Epithelial cell of esophagus (primary cell): ENCODE data around the gene F10.

Experiments
- DNase-seq: peaks from one replicate; pipeline ENCODE4 v3.0.0; 2010; ENCODE audit warnings: low read depth
- H3K4me3 ChIP-seq: 2 replicates; pipeline ENCODE4 v1.5.1; 2011; ENCODE audit warnings: mild to moderate bottlenecking, low read length, control low read depth
- TF ChIP-seq, protein P1 (sequence below): IDR thresholded peaks from 2 replicates; pipeline ENCODE4 v1.5.1; 2011; ENCODE audit warnings: low read depth, mild to moderate bottlenecking, low read length, control low read depth, inconsistent platforms; ENCODE audit not compliant: insufficient read depth; ENCODE audit errors: missing control alignments

The F10 gene

DNA sequence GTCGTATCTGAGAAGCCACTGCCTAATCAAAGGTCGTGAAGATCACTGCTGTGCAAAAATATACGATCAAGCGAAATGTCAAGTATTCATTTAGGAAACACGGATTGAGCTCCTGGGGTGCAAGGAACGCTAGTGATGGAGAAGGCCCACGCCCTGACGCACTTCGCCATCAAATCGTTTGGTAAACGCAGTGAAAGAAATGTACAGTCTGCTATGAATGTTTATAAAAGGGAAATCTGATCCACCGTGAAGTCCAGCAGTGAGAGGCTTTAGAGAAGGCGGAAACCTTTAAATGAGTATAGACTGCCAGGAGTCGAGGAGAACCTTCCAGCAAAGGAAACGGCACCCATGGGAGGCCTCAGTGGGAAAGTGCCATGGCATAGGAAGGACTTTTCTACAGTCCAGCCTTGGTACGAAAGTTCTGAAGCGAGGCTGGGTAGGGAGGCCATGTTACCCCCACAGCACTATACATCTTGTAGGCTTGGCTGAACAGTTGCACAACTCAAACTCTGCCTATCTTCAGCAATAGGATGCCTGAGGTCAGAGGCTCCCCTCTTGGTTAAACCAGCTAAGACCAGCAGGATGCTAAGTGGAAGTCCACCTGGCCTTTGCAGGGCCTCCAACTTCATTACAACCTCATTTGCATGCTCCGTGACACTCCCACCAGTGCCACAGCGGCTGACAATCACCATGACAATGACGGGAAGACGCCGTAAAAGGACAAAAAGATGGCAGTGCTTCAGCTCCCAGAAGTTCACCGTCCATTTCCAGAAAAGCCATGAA lies 65.5 kb downstream of the F10 start:
- DNase-seq: no peak
- no peak overlapping the region for H3K4me3 ChIP-seq
- TF ChIP-seq, protein P1, sequence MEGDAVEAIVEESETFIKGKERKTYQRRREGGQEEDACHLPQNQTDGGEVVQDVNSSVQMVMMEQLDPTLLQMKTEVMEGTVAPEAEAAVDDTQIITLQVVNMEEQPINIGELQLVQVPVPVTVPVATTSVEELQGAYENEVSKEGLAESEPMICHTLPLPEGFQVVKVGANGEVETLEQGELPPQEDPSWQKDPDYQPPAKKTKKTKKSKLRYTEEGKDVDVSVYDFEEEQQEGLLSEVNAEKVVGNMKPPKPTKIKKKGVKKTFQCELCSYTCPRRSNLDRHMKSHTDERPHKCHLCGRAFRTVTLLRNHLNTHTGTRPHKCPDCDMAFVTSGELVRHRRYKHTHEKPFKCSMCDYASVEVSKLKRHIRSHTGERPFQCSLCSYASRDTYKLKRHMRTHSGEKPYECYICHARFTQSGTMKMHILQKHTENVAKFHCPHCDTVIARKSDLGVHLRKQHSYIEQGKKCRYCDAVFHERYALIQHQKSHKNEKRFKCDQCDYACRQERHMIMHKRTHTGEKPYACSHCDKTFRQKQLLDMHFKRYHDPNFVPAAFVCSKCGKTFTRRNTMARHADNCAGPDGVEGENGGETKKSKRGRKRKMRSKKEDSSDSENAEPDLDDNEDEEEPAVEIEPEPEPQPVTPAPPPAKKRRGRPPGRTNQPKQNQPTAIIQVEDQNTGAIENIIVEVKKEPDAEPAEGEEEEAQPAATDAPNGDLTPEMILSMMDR: no peak

DNA sequence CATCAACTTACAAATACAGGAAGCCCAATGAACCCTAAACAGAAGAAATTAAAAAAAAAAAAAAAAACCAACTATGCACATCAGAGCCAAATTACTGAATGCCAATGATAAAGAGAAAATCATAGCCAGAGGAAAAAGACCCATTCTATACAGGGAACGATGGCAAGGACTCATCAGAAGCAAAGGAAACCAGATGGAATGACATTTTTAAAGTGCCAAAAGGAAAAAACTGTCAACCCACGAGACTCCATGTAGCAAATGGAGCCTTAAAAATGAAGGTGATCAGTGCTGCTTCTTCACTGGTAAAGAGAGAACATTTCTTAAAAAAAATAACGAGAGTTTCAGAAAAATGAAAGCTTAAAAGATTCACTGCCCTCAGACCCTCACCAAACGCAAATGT lies 67.6 kb downstream of the F10 start:
- TF ChIP-seq, protein P1: no peak
- no peak overlapping the region for H3K4me3 ChIP-seq
- no peak for DNase-seq

DNA sequence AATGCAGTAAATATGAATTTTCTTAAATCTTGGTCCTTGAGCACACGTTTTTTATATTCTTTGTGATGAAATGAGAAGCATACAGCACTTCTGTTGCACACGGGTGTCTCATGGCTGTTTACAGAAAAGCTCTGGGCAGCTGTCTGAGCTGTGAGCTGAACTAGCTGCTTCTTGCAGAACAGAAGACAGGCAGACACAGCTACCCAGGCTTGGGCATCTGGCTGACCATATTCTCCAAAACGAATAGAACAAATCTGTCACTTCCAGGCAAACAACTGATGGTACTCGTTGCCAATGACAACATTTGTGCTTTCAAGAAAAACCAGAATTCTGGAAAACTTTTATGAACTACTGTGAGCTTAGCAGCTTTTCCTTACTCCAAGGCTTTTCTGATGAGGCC lies 69.7 kb downstream of the F10 start:
- TF ChIP-seq, protein P1: no peak
- H3K4me3 ChIP-seq: no peak overlapping the region
- DNase-seq: no peak

DNA sequence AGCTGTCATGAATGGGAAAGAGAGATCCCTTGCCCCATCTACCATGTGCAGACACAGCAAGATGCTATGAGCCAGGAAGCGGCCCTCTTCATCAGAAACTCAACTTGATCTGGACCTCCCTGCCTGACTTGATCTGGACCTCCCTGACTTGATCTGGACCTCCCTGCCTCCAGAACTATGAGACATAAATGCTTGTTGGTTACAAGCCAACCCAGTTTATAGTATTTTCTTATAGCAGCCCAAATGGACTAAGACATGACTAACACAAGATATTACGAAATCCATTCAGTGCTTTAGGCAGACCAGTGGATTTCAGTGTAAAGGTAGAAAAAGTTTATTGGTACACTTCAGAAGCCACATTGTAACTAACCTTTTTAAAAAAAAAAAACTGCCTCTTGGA lies 70.3 kb downstream of the F10 start:
- peak; percentile 71 for DNase-seq
- TF ChIP-seq, protein P1: no peak
- no peak overlapping the region for H3K4me3 ChIP-seq

DNA sequence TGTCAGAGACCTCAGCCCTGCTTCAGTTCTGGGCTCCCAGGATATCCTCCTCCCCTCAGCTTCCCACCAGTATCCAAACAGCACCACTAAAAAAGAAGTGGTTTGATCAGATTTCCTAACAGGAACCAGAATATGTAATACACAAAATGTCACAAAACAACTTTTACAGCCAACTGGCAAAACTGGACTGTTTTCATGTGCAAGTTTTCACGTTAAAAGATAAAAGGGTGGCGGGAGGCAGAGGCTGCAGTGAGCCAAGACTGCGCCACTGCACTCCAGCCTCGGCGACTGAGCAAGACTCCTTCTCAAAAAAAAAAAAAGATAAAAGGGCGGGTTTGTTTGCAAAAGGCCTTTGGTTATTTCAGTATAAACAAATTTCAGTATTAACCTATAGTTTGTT lies 72.8 kb downstream of the F10 start:
- TF ChIP-seq, protein P1: no peak
- no peak overlapping the region for H3K4me3 ChIP-seq
- no peak for DNase-seq

DNA sequence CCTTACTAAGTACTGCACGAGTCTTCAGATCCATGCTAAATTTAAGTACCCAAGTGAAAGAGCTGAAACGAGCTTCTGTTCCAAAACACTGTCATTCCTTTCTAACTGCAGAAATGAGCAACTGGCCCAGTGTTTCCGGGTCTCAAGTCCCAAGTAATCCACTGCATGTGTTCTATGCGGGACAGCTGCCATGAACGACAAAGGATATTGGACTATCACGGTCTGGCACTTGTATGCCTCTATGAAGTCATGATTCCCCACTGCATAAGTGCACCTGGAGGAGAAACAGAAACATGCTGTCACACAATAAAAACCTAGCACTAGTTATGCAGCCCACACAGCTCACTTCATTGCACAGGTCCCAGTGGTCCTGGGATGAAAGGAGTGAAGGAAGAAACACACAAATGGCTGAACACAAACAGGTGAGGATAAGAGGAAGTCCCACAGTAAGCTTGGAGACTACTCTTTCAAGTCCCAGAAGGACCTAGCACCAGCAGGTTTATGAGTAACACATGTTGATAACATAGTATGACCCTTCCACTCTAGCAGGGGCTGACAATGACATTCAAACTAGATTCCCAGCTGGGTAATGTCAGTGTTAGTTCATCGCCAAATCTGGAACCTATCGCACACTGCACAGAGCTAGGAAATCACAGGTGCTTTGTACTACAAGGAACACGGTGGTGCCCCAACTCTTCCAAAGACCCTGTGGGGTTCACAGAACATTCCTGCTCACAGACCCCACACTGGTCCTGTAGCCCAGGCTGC lies 74.6 kb downstream of the F10 start:
- DNase-seq: no peak
- no peak overlapping the region for H3K4me3 ChIP-seq
- TF ChIP-seq, protein P1: no peak
